ENCODE data around the gene SYT9.

Gene SYT9

GRCh38 chr11:7251836-7252682, at the start of gene SYT9:
Gene SYT9 (plus strand): TSS chr11:7251904. CDS start chr11:7252187, 283 bp downstream.
- Mint-ChIP-seq H3K27ac (no peak within 1 kb of the TSS), H3K4me1 (ENCODE audit: low read depth) (no peaks in the 10 kb centered on the region), H3K9me3 (no peaks in the 10 kb centered on the region), H3K4me3 (peak within 1 kb of the TSS; percentile 20), H3K27me3 (peaks cover 53% of the 10 kb centered on the region), H3K36me3 (ENCODE audit: low read depth) (no peaks in the 10 kb centered on the region)
- intact Hi-C loops (cut with micrococcal nuclease): no loop called here

GRCh38 chr11:7202412-7202811, 49.3 kb upstream of the SYT9 start:
- H3K27me3 Mint-ChIP-seq: no peaks in the 10 kb centered on the region
- no peak overlapping the region for H3K4me3 Mint-ChIP-seq
- H3K9me3 Mint-ChIP-seq: no peaks in the 10 kb centered on the region
- H3K36me3 Mint-ChIP-seq (ENCODE audit: low read depth): no peaks in the 10 kb centered on the region
- H3K4me1 Mint-ChIP-seq (ENCODE audit: low read depth): no peaks in the 10 kb centered on the region
- H3K27ac Mint-ChIP-seq: no peak overlapping the region
- intact Hi-C loops (cut with micrococcal nuclease): no loop called here

GRCh38 chr11:7204778-7205177, 46.9 kb upstream of the SYT9 start:
- Mint-ChIP-seq H3K36me3 (ENCODE audit: low read depth) (no peaks in the 10 kb centered on the region), H3K4me1 (ENCODE audit: low read depth) (no peaks in the 10 kb centered on the region), H3K4me3 (no peak overlapping the region), H3K9me3 (no peaks in the 10 kb centered on the region), H3K27me3 (no peaks in the 10 kb centered on the region), H3K27ac (no peak overlapping the region)
- intact Hi-C loops (cut with micrococcal nuclease): no loop called here

- H3K27me3 Mint-ChIP-seq: no peaks in the 10 kb centered on the region
- H3K9me3 Mint-ChIP-seq: no peaks in the 10 kb centered on the region
- no peaks in the 10 kb centered on the region for H3K36me3 Mint-ChIP-seq (ENCODE audit: low read depth)
- H3K4me1 Mint-ChIP-seq (ENCODE audit: low read depth): no peaks in the 10 kb centered on the region
- H3K27ac Mint-ChIP-seq: no peak overlapping the region
- H3K4me3 Mint-ChIP-seq: no peak overlapping the region
- intact Hi-C loops (cut with micrococcal nuclease): no loop called here
These were observed 43.3 kb upstream of the SYT9 start for GRCh38 chr11:7208391-7208790.

GRCh38 chr11:7219491-7219890, 32.2 kb upstream of the SYT9 start:
- H3K27me3 Mint-ChIP-seq: peaks cover 3% of the 10 kb centered on the region
- no peaks in the 10 kb centered on the region for H3K36me3 Mint-ChIP-seq (ENCODE audit: low read depth)
- no peak overlapping the region for H3K27ac Mint-ChIP-seq
- H3K4me3 Mint-ChIP-seq: no peak overlapping the region
- intact Hi-C loops (cut with micrococcal nuclease): no loop called here
- H3K4me1 Mint-ChIP-seq (ENCODE audit: low read depth): no peaks in the 10 kb centered on the region
- H3K9me3 Mint-ChIP-seq: no peaks in the 10 kb centered on the region

- H3K27me3 Mint-ChIP-seq: peaks cover 3% of the 10 kb centered on the region
- no peaks in the 10 kb centered on the region for H3K4me1 Mint-ChIP-seq (ENCODE audit: low read depth)
- intact Hi-C loops (cut with micrococcal nuclease): no loop called here
- no peak overlapping the region for H3K27ac Mint-ChIP-seq
- H3K36me3 Mint-ChIP-seq (ENCODE audit: low read depth): no peaks in the 10 kb centered on the region
- no peaks in the 10 kb centered on the region for H3K9me3 Mint-ChIP-seq
- H3K4me3 Mint-ChIP-seq: no peak overlapping the region
These were observed 31.1 kb upstream of the SYT9 start for GRCh38 chr11:7220636-7221035.

GRCh38 chr11:7222619-7223018, 29.1 kb upstream of the SYT9 start:
- intact Hi-C loops (cut with micrococcal nuclease): no loop called here
- Mint-ChIP-seq H3K36me3 (ENCODE audit: low read depth) (no peaks in the 10 kb centered on the region), H3K27ac (no peak overlapping the region), H3K4me3 (no peak overlapping the region), H3K4me1 (ENCODE audit: low read depth) (no peaks in the 10 kb centered on the region), H3K27me3 (peaks cover 3% of the 10 kb centered on the region), H3K9me3 (no peaks in the 10 kb centered on the region)

- Mint-ChIP-seq H3K4me3 (no peak overlapping the region), H3K27me3 (peaks cover 2% of the 10 kb centered on the region), H3K4me1 (ENCODE audit: low read depth) (no peaks in the 10 kb centered on the region), H3K36me3 (ENCODE audit: low read depth) (no peaks in the 10 kb centered on the region), H3K27ac (no peak overlapping the region), H3K9me3 (no peaks in the 10 kb centered on the region)
- intact Hi-C loops (cut with micrococcal nuclease): no loop called here
These were observed 11.8 kb upstream of the SYT9 start for GRCh38 chr11:7239877-7240276.

GRCh38 chr11:7245341-7245740, 6.4 kb upstream of the SYT9 start:
- Mint-ChIP-seq H3K27ac (no peak overlapping the region), H3K27me3 (peaks cover 12% of the 10 kb centered on the region), H3K4me3 (no peak overlapping the region), H3K4me1 (ENCODE audit: low read depth) (no peaks in the 10 kb centered on the region), H3K9me3 (no peaks in the 10 kb centered on the region), H3K36me3 (ENCODE audit: low read depth) (no peaks in the 10 kb centered on the region)
- intact Hi-C loops (cut with micrococcal nuclease): no loop called here

GRCh38 chr11:7246179-7246578, 5.5 kb upstream of the SYT9 start:
- Mint-ChIP-seq H3K4me3 (no peak overlapping the region), H3K36me3 (ENCODE audit: low read depth) (no peaks in the 10 kb centered on the region), H3K4me1 (ENCODE audit: low read depth) (no peaks in the 10 kb centered on the region), H3K9me3 (no peaks in the 10 kb centered on the region), H3K27ac (no peak overlapping the region), H3K27me3 (peaks cover 18% of the 10 kb centered on the region)
- intact Hi-C loops (cut with micrococcal nuclease): no loop called here

GRCh38 chr11:7250166-7250565, 1.5 kb upstream of the SYT9 start:
- Mint-ChIP-seq H3K27me3 (peaks cover 50% of the 10 kb centered on the region), H3K27ac (no peak overlapping the region), H3K4me1 (ENCODE audit: low read depth) (no peaks in the 10 kb centered on the region), H3K9me3 (no peaks in the 10 kb centered on the region), H3K36me3 (ENCODE audit: low read depth) (no peaks in the 10 kb centered on the region), H3K4me3 (no peak overlapping the region)
- intact Hi-C loops (cut with micrococcal nuclease): no loop called here

GRCh38 chr11:7251487-7251835, 243 bp upstream of the SYT9 start:
- Mint-ChIP-seq H3K27me3 (peaks cover 53% of the 10 kb centered on the region), H3K4me1 (ENCODE audit: low read depth) (no peaks in the 10 kb centered on the region), H3K36me3 (ENCODE audit: low read depth) (no peaks in the 10 kb centered on the region), H3K27ac (no peak overlapping the region), H3K9me3 (no peaks in the 10 kb centered on the region), H3K4me3 (no peak overlapping the region)
- intact Hi-C loops (cut with micrococcal nuclease): no loop called here

GRCh38 chr11:7252683-7253213, 1.0 kb downstream of the SYT9 start:
- H3K36me3 Mint-ChIP-seq (ENCODE audit: low read depth): no peaks in the 10 kb centered on the region
- no peaks in the 10 kb centered on the region for H3K9me3 Mint-ChIP-seq
- peaks cover 53% of the 10 kb centered on the region for H3K27me3 Mint-ChIP-seq
- no peak overlapping the region for H3K4me3 Mint-ChIP-seq
- H3K27ac Mint-ChIP-seq: no peak overlapping the region
- intact Hi-C loops (cut with micrococcal nuclease): no loop called here
- H3K4me1 Mint-ChIP-seq (ENCODE audit: low read depth): no peaks in the 10 kb centered on the region

- Mint-ChIP-seq H3K36me3 (ENCODE audit: low read depth) (no peaks in the 10 kb centered on the region), H3K9me3 (no peaks in the 10 kb centered on the region), H3K27me3 (peaks cover 49% of the 10 kb centered on the region), H3K27ac (no peak overlapping the region), H3K4me3 (no peak overlapping the region), H3K4me1 (ENCODE audit: low read depth) (no peaks in the 10 kb centered on the region)
- intact Hi-C loops (cut with micrococcal nuclease): no loop called here
These were observed 2.1 kb downstream of the SYT9 start for GRCh38 chr11:7253800-7254199.

Measured in dendritic cell treated with granulocyte-macrophage colony-stimulating factor and Interleukin-4, amounts not matched to agents 40 ng/mL and 50 ng/mL, for 4 days (primary cell).